AG10803 (cell line): ENCODE measurements around the gene HSPA12A.

ENCODE experiments used
- DNase-seq: peaks from one replicate; pipeline ENCODE4 v3.0.0; 2010; ENCODE audit warnings: low read depth
- H3K4me3 ChIP-seq: 2 replicates; pipeline ENCODE4 v1.5.1; 2011; ENCODE audit warnings: mild to moderate bottlenecking, low read length, control low read depth
- TF ChIP-seq, protein P1 (sequence below): conservative IDR thresholded peaks from 2 replicates; pipeline ENCODE4 v1.5.1; 2011; ENCODE audit warnings: mild to moderate bottlenecking, low read length, control low read depth, inconsistent platforms

HSPA12A gene

DNA sequence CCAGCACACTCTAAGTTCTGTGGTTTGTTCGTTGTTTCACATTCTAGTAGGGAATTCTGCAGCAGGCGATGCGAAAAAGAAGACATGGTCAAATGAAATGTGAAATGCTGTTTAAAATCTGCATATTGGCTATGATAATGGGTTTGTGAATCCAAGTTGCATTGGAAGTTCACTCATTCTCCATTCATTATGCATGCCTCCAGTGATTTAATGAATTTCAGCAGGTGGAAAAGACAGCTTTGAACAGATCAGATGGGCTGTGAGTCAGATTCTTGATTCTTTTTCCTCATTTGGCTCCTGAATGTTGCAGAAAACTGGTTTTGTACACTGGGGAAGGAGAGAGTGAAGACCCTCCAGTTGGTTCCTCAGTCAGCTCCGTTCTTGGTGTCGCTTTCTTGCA is 69.5 kb downstream of the HSPA12A start:
- H3K4me3 ChIP-seq: no peak overlapping the region
- no peak for DNase-seq
- TF ChIP-seq, protein P1, sequence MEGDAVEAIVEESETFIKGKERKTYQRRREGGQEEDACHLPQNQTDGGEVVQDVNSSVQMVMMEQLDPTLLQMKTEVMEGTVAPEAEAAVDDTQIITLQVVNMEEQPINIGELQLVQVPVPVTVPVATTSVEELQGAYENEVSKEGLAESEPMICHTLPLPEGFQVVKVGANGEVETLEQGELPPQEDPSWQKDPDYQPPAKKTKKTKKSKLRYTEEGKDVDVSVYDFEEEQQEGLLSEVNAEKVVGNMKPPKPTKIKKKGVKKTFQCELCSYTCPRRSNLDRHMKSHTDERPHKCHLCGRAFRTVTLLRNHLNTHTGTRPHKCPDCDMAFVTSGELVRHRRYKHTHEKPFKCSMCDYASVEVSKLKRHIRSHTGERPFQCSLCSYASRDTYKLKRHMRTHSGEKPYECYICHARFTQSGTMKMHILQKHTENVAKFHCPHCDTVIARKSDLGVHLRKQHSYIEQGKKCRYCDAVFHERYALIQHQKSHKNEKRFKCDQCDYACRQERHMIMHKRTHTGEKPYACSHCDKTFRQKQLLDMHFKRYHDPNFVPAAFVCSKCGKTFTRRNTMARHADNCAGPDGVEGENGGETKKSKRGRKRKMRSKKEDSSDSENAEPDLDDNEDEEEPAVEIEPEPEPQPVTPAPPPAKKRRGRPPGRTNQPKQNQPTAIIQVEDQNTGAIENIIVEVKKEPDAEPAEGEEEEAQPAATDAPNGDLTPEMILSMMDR: no peak

DNA sequence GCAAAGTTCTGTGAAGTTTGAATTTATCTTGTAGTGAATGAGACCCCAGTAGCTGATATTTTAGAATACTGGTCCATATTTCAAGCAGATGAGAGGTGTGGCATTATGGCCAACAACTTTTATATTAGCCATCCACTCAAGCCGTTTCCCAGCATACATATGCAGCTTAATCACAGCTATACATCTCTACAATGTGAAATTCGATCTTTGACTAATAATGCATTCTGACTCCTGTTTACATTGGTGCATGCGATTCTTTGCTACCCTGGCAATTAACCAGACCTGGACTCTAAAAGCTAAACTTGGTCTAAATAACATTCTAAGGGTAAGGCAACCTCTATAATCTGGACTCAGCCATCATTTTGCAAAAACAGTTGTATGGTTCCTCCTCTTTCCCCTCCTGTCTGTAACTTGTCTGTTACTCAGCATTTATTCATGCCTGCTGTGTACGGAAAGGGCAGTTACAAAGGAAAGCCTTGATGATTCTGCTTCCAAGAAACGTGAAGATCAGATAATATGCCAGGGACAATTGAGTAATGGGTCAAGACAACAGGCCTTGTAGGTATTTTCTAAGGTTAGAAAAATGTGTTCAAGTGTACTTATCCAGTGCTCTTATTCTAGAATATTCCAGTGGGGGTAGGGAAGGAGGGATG is 71.0 kb downstream of the HSPA12A start:
- DNase-seq: no peak
- no peak overlapping the region for H3K4me3 ChIP-seq
- TF ChIP-seq, protein P1: no peak

DNA sequence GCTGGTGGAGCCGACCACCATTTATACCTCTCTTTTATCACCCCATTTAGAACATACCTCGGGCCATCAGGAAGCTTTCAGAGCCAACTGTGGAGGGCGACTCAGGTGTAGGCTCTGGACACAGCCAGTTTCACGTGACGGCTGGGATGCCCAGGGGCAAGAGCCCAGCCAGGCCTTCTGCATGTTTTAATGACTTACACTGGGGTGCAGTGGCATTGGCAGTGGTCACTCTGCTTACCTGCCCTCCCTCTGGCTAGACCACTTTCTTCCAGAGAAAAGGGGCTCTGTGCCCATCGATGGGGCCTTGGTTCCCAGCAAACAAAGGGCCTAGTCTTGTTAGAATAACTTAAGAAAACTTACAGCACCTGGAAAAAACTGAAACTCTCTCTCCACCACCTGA is 71.7 kb downstream of the HSPA12A start:
- no peak overlapping the region for H3K4me3 ChIP-seq
- no peak for DNase-seq
- TF ChIP-seq, protein P1: no peak

DNA sequence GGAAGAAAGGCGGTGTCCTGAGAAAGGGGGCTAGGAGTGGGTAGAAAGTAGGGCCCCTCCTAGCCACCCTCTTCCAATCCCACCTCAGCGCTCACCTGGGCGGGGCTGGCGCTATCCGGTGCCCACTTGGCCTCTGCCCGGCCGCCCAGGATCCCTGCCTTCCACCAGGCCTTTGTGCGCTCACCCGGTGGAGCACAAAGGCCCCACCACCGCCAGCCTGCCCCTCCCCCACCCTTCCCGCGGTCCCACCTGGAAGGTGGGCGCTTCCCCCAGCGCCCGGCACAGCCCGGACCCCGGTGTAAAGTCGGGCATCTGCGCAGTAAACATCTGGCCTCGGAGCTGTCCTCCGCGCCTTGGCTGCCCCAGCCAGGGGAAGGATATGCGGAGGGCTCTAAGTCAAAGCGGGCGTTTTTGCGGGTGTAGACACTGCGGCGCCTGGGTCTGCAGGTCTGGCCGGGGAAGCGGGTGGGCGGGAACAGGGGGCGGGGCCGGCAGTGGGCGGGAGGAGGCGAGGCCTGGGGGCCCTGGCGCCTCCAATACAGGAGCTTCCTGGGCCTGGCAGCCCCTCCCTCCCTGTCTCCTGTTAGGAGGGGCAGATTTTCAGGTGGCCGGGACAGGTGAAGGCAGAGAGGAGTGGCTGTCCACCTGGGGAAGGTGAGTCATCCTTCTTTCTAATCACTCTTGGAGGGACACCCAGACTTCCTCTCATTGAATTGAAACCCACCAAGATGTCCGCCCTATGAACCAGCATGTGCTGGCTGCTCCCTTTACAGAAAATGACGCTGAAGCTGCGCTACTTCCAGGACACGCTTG is 72.3 kb downstream of the HSPA12A start:
- DNase-seq: no peak
- TF ChIP-seq, protein P1: no peak
- H3K4me3 ChIP-seq: no peak overlapping the region

DNA sequence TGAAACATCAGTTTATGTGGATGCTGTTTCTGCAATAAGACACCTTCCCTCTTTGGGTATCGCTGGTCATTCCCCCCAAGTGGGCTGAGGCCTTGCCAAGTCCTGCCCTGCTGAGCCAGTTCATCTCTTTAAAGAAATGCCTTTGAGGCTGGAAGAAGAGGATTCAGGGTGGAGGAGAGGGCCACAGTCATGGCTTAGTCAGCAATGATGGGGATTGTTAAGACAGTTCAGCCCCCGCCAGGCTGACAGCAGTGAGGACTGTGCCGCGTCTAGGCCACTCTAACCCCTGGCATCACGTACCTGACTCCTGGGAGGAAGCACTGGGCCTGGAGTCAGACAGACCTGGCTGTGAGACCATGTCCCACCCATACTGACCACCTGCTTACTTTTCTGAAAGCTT is 73.3 kb downstream of the HSPA12A start:
- H3K4me3 ChIP-seq: no peak overlapping the region
- no peak for DNase-seq
- TF ChIP-seq, protein P1: no peak

- TF ChIP-seq, protein P1: no peak
- no peak for DNase-seq
- H3K4me3 ChIP-seq: no peak overlapping the region
Observed at GRCh38 chr10:116668446-116668845, 73.9 kb downstream of the HSPA12A start.

DNA sequence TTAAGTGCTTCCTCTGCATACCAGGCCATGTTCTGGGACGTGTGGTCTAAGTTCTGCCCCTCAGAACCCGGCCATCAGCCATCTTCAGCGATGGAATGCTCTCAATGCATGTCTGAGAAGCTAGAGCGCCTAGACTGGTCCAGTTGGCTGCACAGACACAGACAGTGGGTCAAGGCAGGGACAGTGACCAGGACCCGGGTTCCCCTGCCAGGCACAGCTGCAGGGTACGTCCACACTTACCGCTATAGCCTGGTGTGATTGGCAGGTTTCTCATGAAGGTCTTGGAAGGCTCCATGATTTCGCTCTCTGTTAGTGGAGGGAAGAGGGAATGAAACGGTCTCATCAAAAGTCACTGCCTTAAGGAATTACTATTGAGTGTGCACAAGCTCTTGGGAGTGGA is 74.3 kb downstream of the HSPA12A start:
- no peak for DNase-seq
- H3K4me3 ChIP-seq: no peak overlapping the region
- TF ChIP-seq, protein P1: no peak
